Testis (tissue), 2 donors: Measurements from ENCODE around the gene SLN.

ENCODE experiments used
- CTCF ChIP-seq, 3 experiments: fragments of 450-650 bp in 2 of 3; fragments of 200-600 bp in 1 of 3; sonication (generic) in 1 of 3; IDR thresholded peaks; one replicate each; pipeline ENCODE4 v1.5.1; 2016 to 2019; ENCODE audit warnings: antibody characterized with exemption in 3 of 3, mild to moderate bottlenecking in 2 of 3, moderate library complexity in 1 of 3
- POLR2A ChIP-seq: fragments of 450-650 bp; IDR thresholded peaks from one replicate; pipeline ENCODE4 v1.6.1; 2017; ENCODE audit warnings: antibody characterized with exemption, mild to moderate bottlenecking, moderate library complexity

GRCh38 chr11:107719557-107720302, 7.9 kb upstream of the SLN start:
- TF ChIP-seq POLR2A (no peak), CTCF (IDR thresholded peaks at IDR 0.05) (no peak)
